IMR-90 (cell line): ENCODE data around the gene CDK13. TPM values are rescaled to one million over a fixed set of nuclear protein-coding genes. Genes with fewer than 3 reads are reported as not detected.

Experiments used
- ATAC-seq: fragments of 200-7000 bp; cut with Tn5 transposase; 2 replicates; pipeline ENCODE4 v1.9.1; 2020; ENCODE audit warnings: low read depth, mild to moderate bottlenecking, moderate library complexity
- BruUV-seq: library from RNA; stranded (reverse); fragments of 400-500 nt; replicated peaks from 2 replicates; lab custom pipeline; 2021; lab: Mats Ljungman, UMichigan
- CTCF ChIA-PET: fragments of 300-600 bp; formaldehyde crosslinking; extraction: SDS; loops from one replicate; lab custom pipeline; 2021; ENCODE audit warnings: antibody characterized with exemption; lab: Yijun Ruan, JAX
- POLR2A ChIA-PET: fragments of 300-600 bp; sonication (Branson Sonifier 250); formaldehyde crosslinking; loops from one replicate; lab custom pipeline; 2022; ENCODE audit warnings: antibody characterized with exemption; ENCODE audit not compliant: unreplicated experiment; lab: Charles Lee
- DNase-seq: peaks from one replicate; pipeline ENCODE4 v3.0.0; 2013
- H2AFZ ChIP-seq: replicated peaks from 2 replicates; pipeline ENCODE3; 2013; ENCODE audit warnings: low read length, mild to moderate bottlenecking; ENCODE audit not compliant: poor library complexity
- H2AK5ac ChIP-seq: 2 replicates; pipeline ENCODE4 v1.6.1; 2013; ENCODE audit warnings: low read depth, low read length, inconsistent platforms
- H2AK9ac ChIP-seq: replicated peaks from 2 replicates; pipeline ENCODE3; 2013; ENCODE audit warnings: mild to moderate bottlenecking, low read depth, low read length, moderate library complexity; ENCODE audit not compliant: poor library complexity
- H2BK120ac ChIP-seq: 2 replicates; pipeline ENCODE4 v1.6.1; 2013; ENCODE audit warnings: low read depth, low read length, inconsistent platforms
- H2BK15ac ChIP-seq: 3 replicates; pipeline ENCODE4 v1.6.1; 2013; ENCODE audit warnings: low read depth, low read length, inconsistent platforms
- H2BK20ac ChIP-seq: 2 replicates; pipeline ENCODE4 v1.6.1; 2013; ENCODE audit warnings: low read depth, mild to moderate bottlenecking, inconsistent platforms, low read length, moderate library complexity
- H2BK5ac ChIP-seq: 2 replicates; pipeline ENCODE4 v1.6.1; 2013; ENCODE audit warnings: mild to moderate bottlenecking, low read depth, low read length, inconsistent platforms; ENCODE audit not compliant: poor library complexity, severe bottlenecking
- H3K14ac ChIP-seq: replicated peaks from 2 replicates; pipeline ENCODE4 v1.6.1; 2013; ENCODE audit warnings: low read depth, low read length, inconsistent platforms
- H3K18ac ChIP-seq: 2 replicates; pipeline ENCODE4 v1.6.1; 2013; ENCODE audit warnings: low read depth, low read length, control low read depth
- H3K23ac ChIP-seq: 2 replicates; pipeline ENCODE4 v1.6.1; 2013; ENCODE audit warnings: low read depth, low read length, inconsistent platforms
- H3K27ac ChIP-seq: 2 replicates; pipeline ENCODE4 v1.5.1; 2013; ENCODE audit warnings: mild to moderate bottlenecking, control low read depth, low read length; ENCODE audit not compliant: insufficient read depth
- H3K27me3 ChIP-seq: 2 replicates; pipeline ENCODE4 v1.6.1; 2013; ENCODE audit warnings: low read length; ENCODE audit not compliant: control insufficient read depth, insufficient read depth
- H3K36me3 ChIP-seq: 2 replicates; pipeline ENCODE4 v1.6.1; 2013; ENCODE audit warnings: low read length, mixed read lengths; ENCODE audit not compliant: control insufficient read depth, insufficient read depth
- H3K4ac ChIP-seq: 2 replicates; pipeline ENCODE4 v1.6.1; 2013; ENCODE audit warnings: low read depth, low read length, inconsistent platforms
- H3K4me1 ChIP-seq: 2 replicates; pipeline ENCODE4 v1.6.1; 2013; ENCODE audit warnings: low read length, mixed read lengths; ENCODE audit not compliant: control insufficient read depth, insufficient read depth
- H3K4me2 ChIP-seq: 2 replicates; pipeline ENCODE4 v1.6.1; 2013; ENCODE audit warnings: low read depth, mild to moderate bottlenecking, control low read depth, low read length, moderate library complexity
- H3K4me3 ChIP-seq: 2 replicates; pipeline ENCODE4 v1.5.1; 2013; ENCODE audit warnings: low read depth, mild to moderate bottlenecking, control low read depth, low read length, moderate library complexity; ENCODE audit not compliant: insufficient read depth
- H3K56ac ChIP-seq: 2 replicates; pipeline ENCODE4 v1.6.1; 2013; ENCODE audit warnings: low read length, inconsistent platforms; ENCODE audit not compliant: insufficient read depth; ENCODE audit errors: extremely low read depth
- H3K79me1 ChIP-seq, 2 experiments: 2 replicates each; pipeline ENCODE4 v1.6.1; 2013; ENCODE audit warnings: low read length in 2 of 2, inconsistent platforms in 1 of 2, low read depth in 1 of 2
- H3K9ac ChIP-seq: 2 replicates; pipeline ENCODE4 v1.6.1; 2013; ENCODE audit warnings: low read depth, low read length, control low read depth
- H3K9me1 ChIP-seq: 2 replicates; pipeline ENCODE4 v1.6.1; 2013; ENCODE audit warnings: low read length, inconsistent platforms; ENCODE audit not compliant: insufficient read depth
- H3K9me3 ChIP-seq: 2 replicates; pipeline ENCODE4 v1.6.1; 2013; ENCODE audit warnings: low read length; ENCODE audit not compliant: control insufficient read depth, insufficient read depth
- H4K20me1 ChIP-seq: 2 replicates; pipeline ENCODE4 v1.6.1; 2013; ENCODE audit warnings: low read length, inconsistent platforms; ENCODE audit not compliant: insufficient read depth
- H4K5ac ChIP-seq: 2 replicates; pipeline ENCODE4 v1.6.1; 2013; ENCODE audit warnings: mild to moderate bottlenecking, low read depth, low read length, control low read depth
- H4K8ac ChIP-seq, 2 experiments: 2 replicates each; pipeline ENCODE4 v1.6.1; 2013; ENCODE audit warnings: low read depth in 2 of 2, low read length in 2 of 2, control low read depth in 1 of 2, inconsistent platforms in 1 of 2
- H4K91ac ChIP-seq: 2 replicates; pipeline ENCODE4 v1.6.1; 2013; ENCODE audit warnings: low read depth, low read length, inconsistent platforms; ENCODE audit not compliant: insufficient read depth
- BHLHE40 ChIP-seq: fragments of 150-350 bp; IDR thresholded peaks from 2 replicates; pipeline ENCODE4 v1.6.1; 2016; ENCODE audit warnings: mild to moderate bottlenecking, low read depth, low read length
- CEBPB ChIP-seq: IDR thresholded peaks from 2 replicates; pipeline ENCODE4 v1.6.1; 2012; ENCODE audit warnings: low read depth, low read length, improper control_type of control experiment
- ELK1 ChIP-seq: fragments of 150-350 bp; IDR thresholded peaks from 2 replicates; pipeline ENCODE4 v1.6.1; 2016; ENCODE audit warnings: low read depth, mild to moderate bottlenecking, low read length, moderate library complexity, borderline replicate concordance
- FOS ChIP-seq: fragments of 150-350 bp; IDR thresholded peaks from 2 replicates; pipeline ENCODE4 v1.6.1; 2016; ENCODE audit warnings: low read depth, low read length
- MXI1 ChIP-seq: IDR thresholded peaks from 2 replicates; pipeline ENCODE4 v1.6.1; 2012; ENCODE audit warnings: low read depth, mild to moderate bottlenecking, low read length, moderate library complexity, borderline replicate concordance
- NFE2L2 ChIP-seq: fragments of 150-350 bp; IDR thresholded peaks from 2 replicates; pipeline ENCODE4 v1.6.1; 2016; ENCODE audit warnings: low read depth, mild to moderate bottlenecking, low read length
- RCOR1 ChIP-seq: IDR thresholded peaks from 2 replicates; pipeline ENCODE4 v1.6.1; 2012; ENCODE audit warnings: mild to moderate bottlenecking, low read length, improper control_type of control experiment; ENCODE audit not compliant: insufficient replicate concordance
- SMC3 ChIP-seq: fragments of 150-350 bp; IDR thresholded peaks from 2 replicates; pipeline ENCODE4 v1.6.1; 2016; ENCODE audit warnings: low read depth, mild to moderate bottlenecking, antibody characterized with exemption, low read length, moderate library complexity
- WGBS, 2 experiments: methylation state at CpG; one replicate each; pipeline versions ENCODE4 v1.1.5 to v1.1.7; 2013; ENCODE audit warnings: missing lambda C conversion rate in 2 of 2; ENCODE audit not compliant: insufficient read length in 1 of 2; ENCODE audit errors: extremely low coverage in 2 of 2; 5-methylcytosine and 5-hydroxymethylcytosine counted together
- dilution Hi-C: fragments of 300-500 bp; cut with HindIII; formaldehyde crosslinking; loops from one replicate; pipeline ENCODE4 v1.14.3; 2018; ENCODE audit warnings: low sequenced_read_pairs; ENCODE audit not compliant: unreplicated experiment
- in situ Hi-C: fragments of 300-500 bp; cut with MboI; formaldehyde crosslinking; loops from 3 replicates; pipeline ENCODE4 v1.14.3; 2019; ENCODE audit warnings: low sequenced_read_pairs, inconsistent platforms, mixed read lengths
- intact Hi-C: fragments of 100-400 bp; cut with micrococcal nuclease; formaldehyde crosslinking; loops from 2 replicates; pipeline ENCODE4 v1.10.0; 2022
- polyA plus RNA-seq, 3 experiments: library from polyadenylated mRNA; depleted of rRNA; stranded (reverse); fragments of >200 nt; gene quantifications; 2 replicates each; pipeline ENCODE4 v1.2.3, GENCODE V29; 2012; ENCODE audit warnings: low replicate concordance in 1 of 3
- total RNA-seq: library from RNA; depleted of rRNA; stranded (reverse); fragments of >200 nt; gene quantifications from 2 replicates; pipeline ENCODE4 v1.2.3, GENCODE V29; 2012
- TF ChIP-seq, protein P1 (sequence below): conservative IDR thresholded peaks from 2 replicates; pipeline ENCODE4 v1.5.1; 2012; ENCODE audit warnings: mild to moderate bottlenecking, low read depth, low read length, improper control_type of control experiment

Gene CDK13
- total and polyA plus RNA-seq, 2 of the 4 experiments (the other 2 are of a cell fraction), result 20.1 to 50.4 TPM

GRCh38 chr7:40033826-40034225 is 83.8 kb downstream of the CDK13 start:
- no peak overlapping the region for H2BK5ac ChIP-seq
- H3K27ac ChIP-seq, result no peak overlapping the region
- H3K4ac ChIP-seq, result no peak overlapping the region
- H4K20me1 ChIP-seq, result peaks cover 10% of the 10 kb centered on the region; the same call in 1 of the 2 replicates
- intact Hi-C loops (no loop called here), dilution Hi-C loops (no loop called here), in situ Hi-C loops (no loop called here)
- H3K4me1 ChIP-seq, result peaks cover 1% of the 10 kb centered on the region; the same call in 1 of the 2 replicates
- H3K36me3 ChIP-seq, result peaks cover 14% of the 10 kb centered on the region
- H4K91ac ChIP-seq, result no peak overlapping the region
- POLR2A ChIA-PET, result no interaction called here
- ATAC-seq (no peak), DNase-seq (no peak)
- no CpG with 5 or more reads among the region's 1 CpG for WGBS, 2 experiments
- H2AK5ac ChIP-seq, result no peak overlapping the region
- H2BK120ac ChIP-seq, result no peak overlapping the region
- H3K56ac ChIP-seq, result no peak overlapping the region
- CTCF ChIA-PET, result no interaction called here
- no peak overlapping the region for H3K4me2 ChIP-seq
- no peak overlapping the region for H2BK15ac ChIP-seq
- no peak overlapping the region for H2AK9ac ChIP-seq
- H4K8ac ChIP-seq, result no peak overlapping the region
- no peak overlapping the region for H2BK20ac ChIP-seq
- no peak overlapping the region for H3K18ac ChIP-seq
- H3K4me3 ChIP-seq, result no peak overlapping the region
- H3K27me3 ChIP-seq, result no peaks in the 10 kb centered on the region
- no peak overlapping the region; the same call in 1 of the 2 replicates for H4K5ac ChIP-seq
- peaks cover 27 to 42% of the 10 kb centered on the region in 2 experiments for H3K79me1 ChIP-seq
- no peak overlapping the region for H3K9ac ChIP-seq
- TF ChIP-seq ELK1, result no peak
- no peak for TF ChIP-seq SMC3
- TF ChIP-seq, protein P1, sequence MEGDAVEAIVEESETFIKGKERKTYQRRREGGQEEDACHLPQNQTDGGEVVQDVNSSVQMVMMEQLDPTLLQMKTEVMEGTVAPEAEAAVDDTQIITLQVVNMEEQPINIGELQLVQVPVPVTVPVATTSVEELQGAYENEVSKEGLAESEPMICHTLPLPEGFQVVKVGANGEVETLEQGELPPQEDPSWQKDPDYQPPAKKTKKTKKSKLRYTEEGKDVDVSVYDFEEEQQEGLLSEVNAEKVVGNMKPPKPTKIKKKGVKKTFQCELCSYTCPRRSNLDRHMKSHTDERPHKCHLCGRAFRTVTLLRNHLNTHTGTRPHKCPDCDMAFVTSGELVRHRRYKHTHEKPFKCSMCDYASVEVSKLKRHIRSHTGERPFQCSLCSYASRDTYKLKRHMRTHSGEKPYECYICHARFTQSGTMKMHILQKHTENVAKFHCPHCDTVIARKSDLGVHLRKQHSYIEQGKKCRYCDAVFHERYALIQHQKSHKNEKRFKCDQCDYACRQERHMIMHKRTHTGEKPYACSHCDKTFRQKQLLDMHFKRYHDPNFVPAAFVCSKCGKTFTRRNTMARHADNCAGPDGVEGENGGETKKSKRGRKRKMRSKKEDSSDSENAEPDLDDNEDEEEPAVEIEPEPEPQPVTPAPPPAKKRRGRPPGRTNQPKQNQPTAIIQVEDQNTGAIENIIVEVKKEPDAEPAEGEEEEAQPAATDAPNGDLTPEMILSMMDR, result no peak
- TF ChIP-seq BHLHE40, result no peak
- TF ChIP-seq NFE2L2, result no peak
- TF ChIP-seq FOS, result no peak
- TF ChIP-seq RCOR1, result no peak
- TF ChIP-seq CEBPB, result no peak
- no peak for TF ChIP-seq MXI1
- no peak overlapping the region for H2AFZ ChIP-seq
- H3K23ac ChIP-seq, result no peak overlapping the region
- no peaks in the 10 kb centered on the region for H3K9me3 ChIP-seq
- H3K9me1 ChIP-seq, result peaks cover 8% of the 10 kb centered on the region; the same call in 1 of the 2 replicates
- BruUV-seq, result no TSS peak
- H3K14ac ChIP-seq, result no peak overlapping the region
